NCI-H774 (cell line): ENCODE data around the gene RIPK4.

ENCODE experiments used
- DNase-seq: peaks from one replicate; lab custom pipeline; 2025; lab: John Stamatoyannopoulos, UW

RIPK4 gene

GRCh38 chr21:41753006-41753898 lies 13.6 kb downstream of the RIPK4 start:
- no peak for DNase-seq

GRCh38 chr21:41752231-41752681 lies 14.6 kb downstream of the RIPK4 start:
- no peak for DNase-seq

DNA sequence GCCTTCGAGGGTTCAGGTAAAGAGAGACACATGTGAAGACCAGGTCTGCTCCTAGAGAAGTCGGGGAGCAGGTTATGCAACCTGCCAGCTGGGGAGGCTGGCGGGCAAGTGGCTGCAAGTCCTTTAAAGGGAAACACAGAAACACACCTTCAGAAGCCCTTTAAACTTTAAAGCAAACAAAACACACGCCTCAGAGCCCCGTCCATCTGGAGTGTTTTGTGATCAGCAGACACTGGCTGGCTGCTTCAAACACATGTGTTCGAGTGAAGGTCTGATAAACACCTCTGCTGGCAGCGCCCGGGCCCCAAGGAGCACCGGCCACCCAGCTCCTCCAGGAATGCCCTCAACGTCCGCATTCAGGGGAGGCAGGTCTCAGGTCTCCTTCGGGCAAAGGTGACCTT lies 15.2 kb downstream of the RIPK4 start:
- no peak for DNase-seq

GRCh38 chr21:41750532-41751151 lies 16.2 kb downstream of the RIPK4 start:
- DNase-seq, result no peak

DNA sequence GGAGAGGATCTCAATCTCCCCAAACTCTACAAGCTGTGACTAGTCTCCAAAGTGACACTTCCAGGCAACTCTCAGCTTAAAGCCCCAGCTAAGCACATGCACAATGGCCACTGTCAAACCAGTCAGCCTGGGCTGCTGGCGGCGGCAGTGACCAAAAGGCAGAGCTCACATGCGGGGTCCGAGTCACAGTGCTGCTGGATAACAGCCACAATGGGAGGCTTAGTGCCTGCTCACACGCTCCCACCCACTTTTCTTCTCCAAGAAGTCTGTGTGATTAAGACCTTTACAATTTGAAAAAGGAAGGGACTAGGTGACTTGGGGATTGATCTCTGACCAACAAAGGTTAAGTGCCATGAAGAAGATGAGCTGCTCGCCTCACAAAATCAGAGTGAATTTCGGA lies 16.8 kb downstream of the RIPK4 start:
- DNase-seq, result no peak

DNA sequence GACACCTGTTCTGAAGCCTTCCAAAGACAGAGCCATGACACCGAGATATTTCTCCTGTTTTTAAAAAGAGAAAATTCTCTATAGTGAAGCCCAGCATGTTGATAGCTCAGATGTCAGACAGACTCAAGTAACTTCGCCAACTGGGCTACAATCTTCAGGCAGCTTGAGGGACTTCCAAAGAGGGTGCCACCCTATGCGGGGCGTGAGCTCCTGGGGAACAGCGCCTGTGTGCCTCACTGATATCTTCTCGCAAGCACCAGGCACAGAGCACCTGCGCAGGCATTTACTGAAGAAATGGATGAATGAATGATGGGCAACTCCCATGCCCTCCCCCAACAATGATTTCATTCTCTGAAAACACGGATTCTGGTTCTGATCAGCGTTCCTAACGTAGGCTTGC lies 17.6 kb downstream of the RIPK4 start:
- no peak for DNase-seq

DNA sequence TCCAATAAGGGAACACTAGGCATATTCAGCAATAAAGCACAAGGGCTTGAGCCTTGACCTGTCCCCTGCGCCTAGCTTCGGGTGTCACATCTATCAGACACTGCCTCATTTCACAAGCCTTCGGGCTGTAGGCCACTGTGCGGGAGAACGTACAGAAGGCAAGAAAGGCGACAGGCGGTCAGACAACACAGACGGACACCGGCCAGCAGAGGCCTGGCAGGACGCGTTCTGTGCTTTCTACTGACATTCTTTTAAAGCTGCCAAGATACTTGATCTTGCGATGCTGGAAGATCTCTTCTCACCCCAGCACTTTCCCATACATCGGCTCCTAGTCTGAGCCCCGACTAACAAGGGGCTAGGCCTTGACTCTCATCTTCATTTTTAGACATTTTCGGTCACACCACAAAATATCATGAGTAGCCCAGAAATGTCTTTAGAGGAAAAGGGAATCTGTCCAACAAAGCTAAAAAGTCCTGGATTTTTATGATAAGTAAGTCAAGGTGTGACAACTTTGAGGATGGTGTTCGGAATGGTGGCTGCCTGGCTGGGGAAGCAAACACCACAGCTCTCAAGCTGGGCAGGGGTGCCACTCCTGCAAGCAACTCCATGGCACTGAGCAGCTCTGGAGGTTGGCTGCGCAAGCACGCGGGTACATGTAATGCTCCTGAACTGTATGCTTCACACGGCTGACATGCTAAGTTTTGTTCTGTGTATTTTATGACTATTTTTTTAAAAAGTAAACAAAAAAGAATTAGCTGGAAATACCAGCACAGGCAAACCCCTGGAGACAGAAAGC lies 18.7 kb downstream of the RIPK4 start:
- no peak for DNase-seq

DNA sequence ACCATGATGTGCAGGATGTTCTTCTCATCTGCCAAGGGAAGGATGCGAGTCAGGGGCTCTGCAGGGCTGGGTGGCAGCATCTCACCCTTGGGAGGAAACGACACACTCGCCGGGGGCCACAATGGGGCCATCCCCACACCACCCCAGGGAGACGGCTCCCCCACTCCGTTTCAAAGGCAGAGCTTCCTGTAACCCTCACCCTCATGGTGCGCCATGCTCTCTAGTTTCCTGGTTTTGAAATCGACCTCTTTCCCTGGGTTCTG lies 20.2 kb downstream of the RIPK4 start:
- DNase-seq, result no peak

- DNase-seq, result no peak
Measured at GRCh38 chr21:41745971-41746743, 20.7 kb downstream of the RIPK4 start.

GRCh38 chr21:41745026-41745820 lies 21.6 kb downstream of the RIPK4 start:
- DNase-seq, result no peak

- DNase-seq, result no peak
Measured at GRCh38 chr21:41744028-41744930, 22.6 kb downstream of the RIPK4 start.

- DNase-seq, result no peak
Measured at GRCh38 chr21:41743321-41744027, 23.4 kb downstream of the RIPK4 start.

- DNase-seq, result no peak
Measured at GRCh38 chr21:41742073-41742875, 24.6 kb downstream of the RIPK4 start.

- no peak for DNase-seq
Measured at GRCh38 chr21:41741253-41742072, 25.4 kb downstream of the RIPK4 start.

GRCh38 chr21:41740604-41741252 lies 26.1 kb downstream of the RIPK4 start:
- no peak for DNase-seq

GRCh38 chr21:41739936-41740335 lies 26.9 kb downstream of the RIPK4 start:
- no peak for DNase-seq

DNA sequence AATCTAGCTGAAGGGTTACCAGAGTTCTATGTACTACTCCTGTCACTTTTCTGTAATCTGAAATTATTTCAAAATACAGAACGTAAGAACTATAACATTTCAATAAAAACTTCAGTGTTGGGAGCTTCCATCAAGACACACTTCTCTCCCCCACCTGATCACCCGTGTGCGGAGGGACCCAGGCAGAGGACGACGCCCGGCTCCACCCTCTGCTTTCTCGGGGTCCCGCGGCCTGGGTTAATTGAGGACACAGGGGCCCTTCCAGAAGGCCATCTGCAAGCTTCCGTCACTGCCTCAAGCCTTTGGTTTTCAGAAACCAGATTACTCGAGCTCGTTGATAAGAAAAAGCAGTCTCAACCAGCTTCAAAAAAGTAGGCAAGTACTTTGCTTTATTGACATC lies 27.8 kb downstream of the RIPK4 start:
- DNase-seq, result no peak
